SK-N-SH (cell line): ENCODE results near the gene FZD10.

Experiments
- CTCF ChIP-seq: fragments of 200-600 bp; sonication (generic); IDR thresholded peaks from 2 replicates; pipeline ENCODE4 v1.6.1; 2017; ENCODE audit warnings: antibody characterized with exemption, mild to moderate bottlenecking, moderate library complexity
- JUND ChIP-seq: IDR thresholded peaks from 2 replicates; pipeline ENCODE4 v1.4.0; 2012
- MXI1 ChIP-seq: IDR thresholded peaks from 2 replicates; pipeline ENCODE4 v1.6.1; 2012; ENCODE audit warnings: mild to moderate bottlenecking, low read depth, low read length, improper control_type of control experiment
- NFIC ChIP-seq: IDR thresholded peaks from 2 replicates; pipeline ENCODE4 v1.4.0; 2012; ENCODE audit warnings: borderline replicate concordance
- PBX3 ChIP-seq: IDR thresholded peaks from 2 replicates; pipeline ENCODE4; 2012
- POLR2AphosphoS5 ChIP-seq: IDR thresholded peaks from 2 replicates; pipeline ENCODE4 v1.6.1; 2012; ENCODE audit warnings: low read depth, low read length
- RFX5 ChIP-seq: IDR thresholded peaks from 2 replicates; pipeline ENCODE4 v1.6.1; 2012; ENCODE audit warnings: mild to moderate bottlenecking, improper control_type of control experiment, low read length
- SMC3 ChIP-seq: IDR thresholded peaks from 2 replicates; pipeline ENCODE4 v1.6.1; 2012; ENCODE audit warnings: low read depth, low read length, improper control_type of control experiment
- TEAD4 ChIP-seq: IDR thresholded peaks from 2 replicates; pipeline ENCODE4 v1.4.0; 2012; ENCODE audit warnings: mild to moderate bottlenecking, borderline replicate concordance; ENCODE audit not compliant: insufficient read depth
- USF2 ChIP-seq: fragments of 150-350 bp; IDR thresholded peaks from 2 replicates; pipeline ENCODE4 v1.6.1; 2017; ENCODE audit warnings: antibody characterized with exemption, low read length, low read depth, borderline replicate concordance
- TF ChIP-seq, protein P1 (sequence below): IDR thresholded peaks from 2 replicates; pipeline ENCODE4 v1.6.1; 2012; ENCODE audit warnings: mild to moderate bottlenecking, low read depth, low read length, moderate library complexity
- TF ChIP-seq, protein P2 (sequence below): IDR thresholded peaks from 2 replicates; pipeline ENCODE4 v1.4.0; 2012; ENCODE audit warnings: low read depth, borderline replicate concordance

DNA sequence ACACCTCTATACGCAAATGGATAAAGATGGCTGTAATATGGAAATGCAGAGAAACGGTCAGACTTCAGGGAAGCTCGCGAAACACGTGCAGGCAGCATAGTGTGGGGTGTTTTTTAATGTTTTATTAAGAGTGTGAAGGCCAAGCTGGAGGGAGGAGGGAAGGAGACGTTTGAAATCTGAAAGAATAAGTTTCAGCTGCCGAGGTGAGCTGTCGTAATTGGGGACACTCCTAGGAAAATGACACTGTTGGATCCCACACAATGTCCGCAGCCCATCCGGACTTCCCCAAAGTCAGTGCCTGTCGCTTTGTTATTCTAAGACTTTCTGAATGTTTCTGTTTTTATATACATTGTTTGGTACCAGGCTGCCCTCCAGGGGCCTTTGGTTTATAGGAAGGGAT, 8.3 kb downstream of the FZD10 start:
- TF ChIP-seq CTCF = no peak
- TF ChIP-seq, protein P1, sequence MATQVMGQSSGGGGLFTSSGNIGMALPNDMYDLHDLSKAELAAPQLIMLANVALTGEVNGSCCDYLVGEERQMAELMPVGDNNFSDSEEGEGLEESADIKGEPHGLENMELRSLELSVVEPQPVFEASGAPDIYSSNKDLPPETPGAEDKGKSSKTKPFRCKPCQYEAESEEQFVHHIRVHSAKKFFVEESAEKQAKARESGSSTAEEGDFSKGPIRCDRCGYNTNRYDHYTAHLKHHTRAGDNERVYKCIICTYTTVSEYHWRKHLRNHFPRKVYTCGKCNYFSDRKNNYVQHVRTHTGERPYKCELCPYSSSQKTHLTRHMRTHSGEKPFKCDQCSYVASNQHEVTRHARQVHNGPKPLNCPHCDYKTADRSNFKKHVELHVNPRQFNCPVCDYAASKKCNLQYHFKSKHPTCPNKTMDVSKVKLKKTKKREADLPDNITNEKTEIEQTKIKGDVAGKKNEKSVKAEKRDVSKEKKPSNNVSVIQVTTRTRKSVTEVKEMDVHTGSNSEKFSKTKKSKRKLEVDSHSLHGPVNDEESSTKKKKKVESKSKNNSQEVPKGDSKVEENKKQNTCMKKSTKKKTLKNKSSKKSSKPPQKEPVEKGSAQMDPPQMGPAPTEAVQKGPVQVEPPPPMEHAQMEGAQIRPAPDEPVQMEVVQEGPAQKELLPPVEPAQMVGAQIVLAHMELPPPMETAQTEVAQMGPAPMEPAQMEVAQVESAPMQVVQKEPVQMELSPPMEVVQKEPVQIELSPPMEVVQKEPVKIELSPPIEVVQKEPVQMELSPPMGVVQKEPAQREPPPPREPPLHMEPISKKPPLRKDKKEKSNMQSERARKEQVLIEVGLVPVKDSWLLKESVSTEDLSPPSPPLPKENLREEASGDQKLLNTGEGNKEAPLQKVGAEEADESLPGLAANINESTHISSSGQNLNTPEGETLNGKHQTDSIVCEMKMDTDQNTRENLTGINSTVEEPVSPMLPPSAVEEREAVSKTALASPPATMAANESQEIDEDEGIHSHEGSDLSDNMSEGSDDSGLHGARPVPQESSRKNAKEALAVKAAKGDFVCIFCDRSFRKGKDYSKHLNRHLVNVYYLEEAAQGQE = no peak
- TF ChIP-seq RFX5 = no peak
- TF ChIP-seq USF2 = no peak
- TF ChIP-seq, protein P2, sequence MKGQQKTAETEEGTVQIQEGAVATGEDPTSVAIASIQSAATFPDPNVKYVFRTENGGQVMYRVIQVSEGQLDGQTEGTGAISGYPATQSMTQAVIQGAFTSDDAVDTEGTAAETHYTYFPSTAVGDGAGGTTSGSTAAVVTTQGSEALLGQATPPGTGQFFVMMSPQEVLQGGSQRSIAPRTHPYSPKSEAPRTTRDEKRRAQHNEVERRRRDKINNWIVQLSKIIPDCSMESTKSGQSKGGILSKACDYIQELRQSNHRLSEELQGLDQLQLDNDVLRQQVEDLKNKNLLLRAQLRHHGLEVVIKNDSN = no peak
- TF ChIP-seq SMC3 = no peak
- TF ChIP-seq TEAD4 = no peak
- no peak for TF ChIP-seq NFIC
- no peak for TF ChIP-seq PBX3
- no peak for TF ChIP-seq POLR2AphosphoS5
- TF ChIP-seq JUND = no peak
- no peak for TF ChIP-seq MXI1
